CD4-positive, alpha-beta T cell (primary cell): Measurements from ENCODE around the gene KCNB1. TPM values are rescaled to one million over a fixed set of nuclear protein-coding genes. Genes with fewer than 3 reads are reported as not detected.

Source experiments
- ATAC-seq: fragments of 200-7000 bp; cut with Tn5 transposase; one replicate; pipeline ENCODE4 v1.10.0; 2022; ENCODE audit warnings: mild to moderate bottlenecking; ENCODE audit not compliant: poor library complexity
- CTCF ChIA-PET: fragments of 350-600 bp; sonication (Branson Sonifier 250); formaldehyde crosslinking; loops from one replicate; lab custom pipeline; 2021; ENCODE audit warnings: antibody characterized with exemption, inconsistent platforms; lab: Charles Lee
- POLR2A ChIA-PET: fragments of 350-600 bp; sonication (Branson Sonifier 250); formaldehyde crosslinking; loops from one replicate; lab custom pipeline; 2021; ENCODE audit warnings: antibody characterized with exemption, inconsistent platforms; lab: Charles Lee
- DNase-seq, 14 experiments: peaks; one replicate each; pipeline ENCODE4 v3.0.0-alpha.2; 2013 to 2020; ENCODE audit warnings: mixed read lengths in 2 of 14
- H3K27ac ChIP-seq, 2 donors: one replicate each; pipeline versions ENCODE4 v1.5.1 to v1.7.0; 2013; ENCODE audit warnings: low read length in 2 of 2, low read depth in 1 of 2, mild to moderate bottlenecking in 1 of 2
- H3K27me3 ChIP-seq, 2 experiments: 1 replicate in 1 of 2; 2 replicates in 1 of 2; pipeline versions ENCODE4 v1.6.1 to v1.7.0; 2013; ENCODE audit warnings: low read length in 2 of 2, control low read depth in 1 of 2, mild to moderate bottlenecking in 1 of 2, moderate library complexity in 1 of 2; ENCODE audit not compliant: insufficient read depth in 2 of 2, control insufficient read depth in 1 of 2
- H3K36me3 ChIP-seq: one replicate; pipeline ENCODE4 v1.6.1; 2013; ENCODE audit warnings: low read length, control low read depth; ENCODE audit not compliant: insufficient read depth
- H3K4me1 ChIP-seq: one replicate; pipeline ENCODE4 v1.6.1; 2013; ENCODE audit warnings: low read length, control low read depth; ENCODE audit not compliant: insufficient read depth
- H3K4me3 ChIP-seq: one replicate; pipeline ENCODE4 v1.5.1; 2013; ENCODE audit warnings: mild to moderate bottlenecking, low read length, moderate library complexity
- H3K9me3 ChIP-seq, 2 experiments: 1 replicate in 1 of 2; 2 replicates in 1 of 2; pipeline versions ENCODE4 v1.6.1 to v1.7.0; 2013; ENCODE audit warnings: low read length in 2 of 2, mild to moderate bottlenecking in 2 of 2, control low read depth in 1 of 2, moderate library complexity in 1 of 2; ENCODE audit not compliant: control insufficient read depth in 1 of 2, insufficient read depth in 1 of 2
- H3K27ac Mint-ChIP-seq: one replicate; pipeline ENCODE4 v1.8.0; 2020; ENCODE audit warnings: mixed read lengths
- H3K27me3 Mint-ChIP-seq: one replicate; pipeline ENCODE4 v1.8.0; 2021; ENCODE audit warnings: mixed read lengths
- H3K36me3 Mint-ChIP-seq: one replicate; pipeline ENCODE4 v1.8.0; 2021; ENCODE audit warnings: low read depth, mixed read lengths
- H3K4me1 Mint-ChIP-seq: one replicate; pipeline ENCODE4 v1.8.0; 2021; ENCODE audit warnings: low read depth, mixed read lengths
- H3K4me3 Mint-ChIP-seq: one replicate; pipeline ENCODE4 v1.8.0; 2020; ENCODE audit warnings: mild to moderate bottlenecking, mixed read lengths
- H3K9me3 Mint-ChIP-seq: one replicate; pipeline ENCODE4 v1.8.0; 2020; ENCODE audit warnings: mixed read lengths
- intact Hi-C, 2 experiments: fragments of 100-400 bp; cut with DNase I in 1 of 2; cut with micrococcal nuclease in 1 of 2; formaldehyde crosslinking; loops; one replicate each; pipeline versions ENCODE4 v1.15.1 to v1.9.0; 2023 to 2025; cut with DNase I, micrococcal nuclease
- total RNA-seq, 174 experiments: library from RNA in 2 of 174; stranded (reverse) in 2 of 174; gene quantifications; one replicate each; pipeline ENCODE4 v1.2.3 and lab custom pipeline; 2021 to 2026
- TF ChIP-seq, protein P1 (sequence below): fragments of 200-600 bp; IDR thresholded peaks from one replicate; pipeline ENCODE4 v1.8.0; 2022; ENCODE audit warnings: antibody characterized with exemption, mild to moderate bottlenecking

KCNB1 gene
- total RNA-seq, 2 experiments from 2014 or later = 0.06 to 0.08 TPM

DNA sequence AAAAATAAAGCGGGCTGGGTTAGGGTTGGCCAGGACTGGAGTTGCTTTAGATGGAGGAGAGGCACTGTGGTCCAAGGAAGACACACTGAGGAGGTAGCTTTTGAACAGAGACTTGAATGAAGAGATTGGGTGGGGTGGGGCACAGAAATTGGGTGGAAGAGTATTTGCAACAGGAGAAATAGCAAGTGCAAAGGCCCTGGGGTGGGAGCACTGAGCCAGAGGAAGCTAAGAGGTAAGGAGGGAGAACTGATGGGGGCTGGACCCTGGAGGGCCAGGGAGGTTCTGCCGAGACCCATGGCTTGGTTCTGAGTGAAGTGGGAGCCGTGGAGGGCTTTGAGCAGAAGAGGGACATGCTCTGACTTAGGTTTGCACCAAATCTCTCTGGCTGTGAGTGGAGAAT, 45.4 kb downstream of the KCNB1 start:
- H3K4me1 ChIP-seq = no peaks in the 10 kb centered on the region
- no peaks in the 10 kb centered on the region for H3K9me3 ChIP-seq
- Mint-ChIP-seq H3K27ac (no peak overlapping the region), H3K4me3 (no peak overlapping the region), H3K27me3 (peaks cover 35% of the 10 kb centered on the region), H3K9me3 (no peaks in the 10 kb centered on the region), H3K36me3 (no peaks in the 10 kb centered on the region), H3K4me1 (no peaks in the 10 kb centered on the region)
- no peak overlapping the region for H3K4me3 ChIP-seq
- intact Hi-C loops = no loop called here
- H3K36me3 ChIP-seq = no peaks in the 10 kb centered on the region
- CTCF ChIA-PET = interaction anchor here (0.8 kb wide), 1 partner anchor 14 kb away, joined by 3 read pairs; no protein-coding TSS in a partner anchor
- no peak for ATAC-seq
- no peak overlapping the region for H3K27ac ChIP-seq
- POLR2A ChIA-PET = no interaction called here
- H3K27me3 ChIP-seq = peaks cover 0 to 9% of the 10 kb centered on the region in 2 experiments
- DNase-seq = no peak
- TF ChIP-seq, protein P1, sequence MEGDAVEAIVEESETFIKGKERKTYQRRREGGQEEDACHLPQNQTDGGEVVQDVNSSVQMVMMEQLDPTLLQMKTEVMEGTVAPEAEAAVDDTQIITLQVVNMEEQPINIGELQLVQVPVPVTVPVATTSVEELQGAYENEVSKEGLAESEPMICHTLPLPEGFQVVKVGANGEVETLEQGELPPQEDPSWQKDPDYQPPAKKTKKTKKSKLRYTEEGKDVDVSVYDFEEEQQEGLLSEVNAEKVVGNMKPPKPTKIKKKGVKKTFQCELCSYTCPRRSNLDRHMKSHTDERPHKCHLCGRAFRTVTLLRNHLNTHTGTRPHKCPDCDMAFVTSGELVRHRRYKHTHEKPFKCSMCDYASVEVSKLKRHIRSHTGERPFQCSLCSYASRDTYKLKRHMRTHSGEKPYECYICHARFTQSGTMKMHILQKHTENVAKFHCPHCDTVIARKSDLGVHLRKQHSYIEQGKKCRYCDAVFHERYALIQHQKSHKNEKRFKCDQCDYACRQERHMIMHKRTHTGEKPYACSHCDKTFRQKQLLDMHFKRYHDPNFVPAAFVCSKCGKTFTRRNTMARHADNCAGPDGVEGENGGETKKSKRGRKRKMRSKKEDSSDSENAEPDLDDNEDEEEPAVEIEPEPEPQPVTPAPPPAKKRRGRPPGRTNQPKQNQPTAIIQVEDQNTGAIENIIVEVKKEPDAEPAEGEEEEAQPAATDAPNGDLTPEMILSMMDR = no peak

DNA sequence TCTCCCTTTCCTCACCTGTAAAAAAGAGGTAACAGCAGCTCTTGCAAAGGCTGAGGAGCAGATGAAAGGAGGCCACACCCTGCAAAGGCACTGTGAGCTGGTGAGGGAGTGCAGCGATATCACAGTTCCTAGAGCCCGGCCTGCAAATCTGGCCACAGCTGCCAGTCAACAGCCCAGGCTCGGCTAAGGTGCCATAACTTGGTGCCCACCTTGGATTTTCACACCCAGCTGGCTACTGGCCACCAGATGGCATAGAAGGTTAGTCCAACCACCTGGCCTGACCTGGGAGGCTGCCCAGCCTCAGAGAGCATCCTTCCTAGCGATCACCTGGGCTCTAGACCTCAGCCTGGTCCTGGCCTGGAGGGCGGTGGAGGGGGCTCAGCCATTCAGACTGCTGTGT, 46.8 kb downstream of the KCNB1 start:
- Mint-ChIP-seq H3K27ac (no peak overlapping the region), H3K36me3 (no peaks in the 10 kb centered on the region), H3K9me3 (no peaks in the 10 kb centered on the region), H3K4me3 (no peak overlapping the region), H3K27me3 (peaks cover 31% of the 10 kb centered on the region), H3K4me1 (no peaks in the 10 kb centered on the region)
- no peaks in the 10 kb centered on the region for H3K9me3 ChIP-seq
- DNase-seq = no peak
- H3K27ac ChIP-seq = no peak overlapping the region
- TF ChIP-seq, protein P1 = no peak
- H3K27me3 ChIP-seq = peaks cover 0 to 9% of the 10 kb centered on the region in 2 experiments
- intact Hi-C loops = no loop called here
- no peak overlapping the region for H3K4me3 ChIP-seq
- ATAC-seq = no peak
- no peaks in the 10 kb centered on the region for H3K36me3 ChIP-seq
- H3K4me1 ChIP-seq = no peaks in the 10 kb centered on the region
- ChIA-PET POLR2A (no interaction called here), CTCF (no interaction called here)

- intact Hi-C loops = no loop called here
- Mint-ChIP-seq H3K4me1 (no peaks in the 10 kb centered on the region), H3K9me3 (no peaks in the 10 kb centered on the region), H3K4me3 (no peak overlapping the region), H3K27ac (no peak overlapping the region), H3K27me3 (peaks cover 27% of the 10 kb centered on the region), H3K36me3 (no peaks in the 10 kb centered on the region)
- ChIA-PET CTCF (no interaction called here), POLR2A (no interaction called here)
- no peaks in the 10 kb centered on the region for H3K4me1 ChIP-seq
- no peaks in the 10 kb centered on the region for H3K36me3 ChIP-seq
- TF ChIP-seq, protein P1 = no peak
- H3K27me3 ChIP-seq = peaks cover 0 to 2% of the 10 kb centered on the region in 2 experiments
- no peak overlapping the region for H3K27ac ChIP-seq
- ATAC-seq (no peak), DNase-seq (no peak)
- H3K4me3 ChIP-seq = no peak overlapping the region
- no peaks in the 10 kb centered on the region for H3K9me3 ChIP-seq
Measured at GRCh38 chr20:49433333-49433732, 49.1 kb downstream of the KCNB1 start.
